Stimulated activated CD4-positive, alpha-beta T cell treated with anti-CD3 and anti-CD28 coated beads, Interleukin-2, amount 100 ng/mL, for 4 hours (primary cell): ENCODE measurements around the gene DBH.

ENCODE experiments used
- DNase-seq: peaks from one replicate; pipeline ENCODE4 v3.0.0-alpha.2; 2020; ENCODE audit warnings: low read depth

DBH gene

DNA sequence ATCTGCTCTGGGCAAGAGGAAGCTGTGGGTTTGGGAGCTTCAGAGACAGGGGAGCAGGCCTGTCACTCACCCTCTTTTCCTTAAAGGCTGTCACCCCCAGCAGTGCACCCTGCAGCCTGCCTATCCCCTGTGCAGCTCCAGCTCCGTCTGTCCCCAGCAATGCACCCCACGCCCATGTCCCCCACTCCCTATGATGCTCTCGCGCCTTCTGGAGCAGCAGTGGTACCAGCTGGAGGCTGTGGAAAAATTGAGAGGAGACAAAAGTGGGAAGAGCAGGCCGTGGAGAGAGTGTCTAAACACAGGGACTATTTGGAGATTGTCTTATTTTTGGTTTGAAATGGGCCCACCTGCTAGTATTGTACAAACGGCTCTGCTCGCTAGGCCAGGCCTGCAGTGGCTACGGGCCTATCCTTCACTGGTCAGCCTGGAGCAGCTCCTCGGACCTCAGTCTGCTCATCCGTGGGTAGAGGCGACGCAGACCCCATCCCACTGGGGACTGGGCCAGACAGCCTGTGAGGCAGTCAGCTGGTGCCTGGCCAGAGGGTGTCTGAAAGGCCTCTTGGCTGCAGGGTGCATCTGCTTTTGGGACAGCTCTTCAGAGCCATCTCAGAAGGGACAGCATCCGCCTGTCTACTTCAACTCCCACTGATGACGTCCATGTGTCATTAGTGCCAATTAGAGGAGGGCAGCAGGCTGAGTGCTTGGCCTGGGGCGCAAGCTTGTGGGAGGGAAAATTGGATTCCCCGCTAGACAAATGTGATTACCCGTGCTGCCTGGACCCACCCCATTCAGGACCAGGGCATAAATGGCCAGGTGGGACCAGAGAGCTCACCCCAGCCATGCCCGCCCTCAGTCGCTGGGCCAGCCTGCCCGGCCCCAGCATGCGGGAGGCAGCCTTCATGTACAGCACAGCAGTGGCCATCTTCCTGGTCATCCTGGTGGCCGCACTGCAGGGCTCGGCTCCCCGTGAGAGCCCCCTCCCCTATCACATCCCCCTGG, at the start of gene DBH:
DBH (plus strand) TSS at position 831 of the 999 bp plus-strand sequence; CDS start at position 840, 9 bp downstream.
- no peak for DNase-seq

DNA sequence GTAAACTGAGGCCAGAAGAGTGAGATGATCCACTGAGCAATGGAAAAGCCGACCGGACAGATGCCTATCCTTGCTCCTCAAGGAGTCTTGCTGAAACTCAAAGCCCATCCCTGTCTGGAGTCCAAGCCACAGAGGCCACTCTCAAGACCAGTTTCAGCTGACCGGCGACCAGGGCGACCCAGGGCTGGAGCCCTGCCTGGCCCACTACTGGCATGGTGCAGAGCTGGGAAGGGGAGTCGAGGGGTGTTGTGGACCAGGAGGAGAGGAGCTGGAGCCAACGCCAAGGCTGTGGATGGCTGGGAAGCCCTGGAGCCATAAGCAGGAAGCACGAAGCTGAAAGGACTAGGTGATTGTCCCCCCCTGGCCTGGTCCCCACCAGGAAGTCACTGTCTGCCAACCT, 49.1 kb upstream of the DBH start:
- no peak for DNase-seq

DNA sequence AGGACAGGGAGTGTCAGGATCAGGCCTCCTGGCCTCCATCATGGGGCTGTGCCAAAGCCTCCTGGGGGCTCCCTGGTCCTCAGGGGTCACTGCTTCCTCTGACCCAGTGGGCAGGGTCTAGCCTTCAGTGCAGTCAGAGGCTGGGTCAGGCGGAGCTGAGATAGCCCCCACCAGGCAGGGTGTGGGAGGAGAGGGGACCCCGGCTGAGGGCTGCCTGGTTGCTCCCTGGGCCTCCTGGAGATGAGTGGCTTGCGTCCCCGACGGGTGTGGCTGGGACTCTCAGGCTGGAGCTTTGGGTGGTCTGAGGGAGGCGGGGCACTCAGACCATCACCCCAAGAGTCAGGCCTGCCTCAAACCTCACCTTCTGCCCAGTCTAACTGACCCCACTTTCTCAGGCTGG, 48.7 kb upstream of the DBH start:
- no peak for DNase-seq

DNA sequence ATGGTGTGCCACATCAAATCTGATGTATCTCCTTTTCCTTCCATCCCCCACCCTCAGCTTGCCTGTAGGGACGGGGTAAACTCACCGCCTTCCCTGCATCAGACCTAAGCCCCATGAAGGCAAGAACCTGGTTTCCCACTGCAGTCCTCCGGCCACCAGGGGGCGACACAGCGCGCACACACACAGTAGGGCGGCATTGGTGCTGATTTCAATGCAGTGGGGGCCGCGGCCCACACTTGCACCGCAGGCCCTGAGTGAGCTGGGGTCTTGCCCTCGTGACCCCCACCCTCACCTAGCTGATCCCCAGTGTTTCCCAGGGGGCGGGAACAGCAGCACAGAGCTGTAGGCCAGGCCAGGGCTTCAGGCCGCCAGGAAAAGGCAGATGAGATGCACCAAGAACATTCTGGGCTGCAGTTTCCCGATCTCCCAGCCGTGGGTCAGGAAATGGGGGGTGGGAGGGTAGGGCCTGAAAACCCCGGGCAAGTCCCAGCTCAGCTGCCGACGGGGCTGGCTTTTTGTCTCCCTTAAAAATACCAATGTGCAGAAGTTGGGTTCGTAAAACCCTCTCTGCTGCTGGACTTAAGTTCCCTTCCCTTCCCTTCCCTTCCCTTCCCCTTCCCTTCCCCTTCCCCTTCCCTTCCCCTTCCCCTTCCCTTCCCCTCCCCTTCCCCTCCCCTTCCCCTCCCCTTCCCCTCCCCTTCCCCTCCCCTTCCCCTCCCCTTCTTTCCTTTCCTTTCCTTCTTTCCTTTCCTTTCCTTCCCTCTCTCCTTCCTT, 46.5 kb upstream of the DBH start:
- no peak for DNase-seq

DNA sequence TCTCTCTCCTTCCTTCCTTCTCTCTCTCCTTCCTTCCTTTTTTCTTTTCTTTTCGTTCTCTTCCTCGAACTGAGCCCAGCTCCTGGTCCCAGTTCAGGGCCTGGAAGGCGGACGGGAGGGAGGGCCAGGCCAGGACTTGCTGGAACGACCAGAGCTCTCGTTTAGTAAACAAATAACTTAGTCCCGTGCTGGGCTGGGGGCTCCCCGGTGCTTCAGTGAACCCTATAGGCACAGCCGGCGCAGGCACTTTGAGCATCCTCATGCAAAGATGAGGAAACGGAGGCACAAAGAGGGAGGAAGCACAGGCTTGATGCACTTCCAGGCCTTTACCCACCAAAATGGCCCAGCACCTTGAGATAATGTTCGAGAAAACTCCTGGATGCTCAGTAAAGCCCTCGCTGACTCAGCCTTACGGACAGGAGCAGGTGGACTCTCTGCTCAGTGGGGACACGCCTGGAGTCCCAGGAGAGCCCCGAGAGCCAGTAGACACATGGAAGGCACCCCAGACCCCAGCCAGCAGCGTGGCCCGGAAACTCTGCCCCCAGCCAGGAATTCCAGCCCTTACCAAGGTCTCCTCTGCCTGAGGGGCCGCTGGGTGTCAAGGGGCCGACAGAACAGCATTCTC, 45.8 kb upstream of the DBH start:
- no peak for DNase-seq

DNA sequence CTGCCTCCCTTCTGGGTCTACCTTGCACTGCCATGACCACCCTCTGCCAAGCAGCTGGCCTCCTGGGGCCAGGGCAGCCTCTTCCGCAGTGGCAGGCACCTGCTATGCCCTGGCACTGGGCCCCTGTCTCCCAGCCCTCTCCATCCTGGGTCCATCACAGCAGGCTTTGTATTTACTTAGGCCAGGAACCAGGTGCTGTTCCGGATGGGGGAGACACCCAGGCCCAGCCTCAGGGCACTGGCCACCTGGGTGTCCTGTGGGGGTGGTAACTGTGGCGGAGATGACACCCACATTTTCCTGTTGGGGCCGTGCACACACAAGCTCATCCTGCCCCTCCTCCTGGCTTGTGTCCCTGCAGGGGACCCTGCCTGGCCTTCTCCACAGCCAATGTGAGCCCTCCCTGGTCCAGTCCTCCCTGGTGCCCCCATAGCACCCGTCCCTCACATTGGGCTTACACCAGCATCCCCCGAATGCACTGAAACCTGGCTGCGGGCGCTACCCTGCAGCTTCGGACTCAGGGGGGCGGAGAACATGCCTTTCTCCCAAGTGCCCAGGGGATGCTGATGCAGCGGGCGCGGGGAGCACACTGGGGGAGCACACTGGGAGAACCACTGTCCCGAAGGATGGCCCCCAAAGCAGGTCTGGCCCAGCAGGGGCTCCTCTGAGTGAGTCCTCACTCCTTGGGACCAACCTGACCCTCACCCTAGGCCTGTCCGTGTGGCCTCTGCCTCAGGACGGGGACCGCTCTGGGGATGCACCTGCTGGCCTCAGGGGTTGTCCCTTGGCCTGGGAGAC, 44.9 kb upstream of the DBH start:
- no peak for DNase-seq

DNA sequence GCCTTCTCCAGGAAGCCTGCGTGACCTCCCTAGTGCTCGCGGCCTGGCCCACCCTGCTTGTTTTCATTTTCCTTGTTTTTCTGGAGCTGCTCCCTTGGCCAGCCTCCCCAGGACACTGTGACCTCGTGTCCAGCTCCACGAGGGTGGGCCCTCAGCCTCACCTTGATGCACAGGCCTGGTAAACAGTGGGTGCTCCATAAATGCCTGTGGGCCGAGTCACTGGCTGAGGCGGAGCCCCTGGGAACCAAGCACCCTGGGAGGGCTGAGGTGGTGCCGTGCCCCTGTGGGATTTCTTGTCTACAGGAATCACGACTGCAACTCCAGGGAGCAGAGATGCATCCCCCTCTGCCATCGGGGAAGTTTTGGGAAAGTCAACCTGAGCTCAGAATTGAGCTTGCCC, 44.2 kb upstream of the DBH start:
- no peak for DNase-seq

DNA sequence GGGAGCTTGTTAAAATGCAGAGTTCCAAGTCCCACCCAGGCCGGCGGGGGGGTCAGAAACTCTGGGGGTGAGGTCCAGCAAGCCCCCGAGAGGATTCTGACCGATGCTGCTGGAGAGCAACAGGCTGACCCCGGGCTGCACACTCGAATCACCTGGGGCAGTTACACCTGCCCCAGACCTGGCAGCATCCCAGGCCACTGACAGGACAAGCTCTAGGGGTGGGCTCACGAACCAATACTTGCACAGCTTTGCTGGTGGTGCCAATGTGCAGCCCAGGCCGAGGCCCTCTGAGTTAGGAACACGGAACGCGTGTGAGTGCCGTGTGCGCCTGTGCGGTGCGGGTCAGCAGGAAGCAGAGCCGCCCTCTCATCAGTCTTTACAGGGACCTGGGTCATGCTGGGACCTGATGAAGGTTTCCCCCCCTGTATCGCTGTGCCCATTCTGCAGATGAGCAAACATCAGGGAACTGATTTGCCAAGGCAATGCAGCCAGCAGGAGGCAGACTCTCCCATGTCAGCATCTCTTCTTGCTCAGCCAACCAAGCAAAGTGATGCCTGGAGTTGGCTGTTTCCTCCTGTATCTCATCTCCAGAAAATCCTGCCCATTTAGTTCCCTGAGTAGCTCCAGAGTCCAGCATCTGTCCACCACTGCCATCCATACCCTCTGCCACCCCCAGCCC, 43.3 kb upstream of the DBH start:
- DNase-seq: no peak

DNA sequence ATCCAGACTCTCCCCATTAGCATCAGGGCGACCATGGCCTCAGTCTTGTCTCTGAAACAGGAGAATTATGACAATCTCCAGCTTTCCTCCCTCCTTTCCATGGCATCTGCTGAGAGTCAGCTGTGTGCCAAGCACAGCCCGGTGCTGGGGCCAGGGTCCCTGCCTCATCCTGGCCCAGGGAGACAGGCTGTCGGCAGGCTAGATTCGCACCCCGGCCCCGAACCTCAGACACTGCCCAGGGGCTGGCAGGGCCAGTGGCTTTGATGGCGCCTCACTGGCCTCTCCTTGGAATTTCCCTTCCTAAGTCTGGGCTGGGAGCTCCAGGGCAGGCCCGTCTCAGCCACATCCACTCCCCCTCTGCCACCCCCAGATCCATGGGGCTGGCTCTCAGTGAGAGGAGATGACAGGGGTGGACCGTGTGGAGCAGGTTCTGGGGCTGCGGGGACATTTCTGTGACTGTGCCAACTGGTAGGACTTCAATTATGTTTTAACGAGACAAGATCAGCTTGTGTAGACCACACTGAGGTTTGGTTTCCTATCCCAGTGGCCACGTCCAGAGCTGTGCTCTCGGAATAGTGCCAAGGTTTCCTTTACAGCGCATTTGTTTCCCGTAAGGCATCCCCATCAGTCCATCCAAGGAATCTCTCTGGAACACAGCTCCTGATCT, 42.4 kb upstream of the DBH start:
- no peak for DNase-seq

DNA sequence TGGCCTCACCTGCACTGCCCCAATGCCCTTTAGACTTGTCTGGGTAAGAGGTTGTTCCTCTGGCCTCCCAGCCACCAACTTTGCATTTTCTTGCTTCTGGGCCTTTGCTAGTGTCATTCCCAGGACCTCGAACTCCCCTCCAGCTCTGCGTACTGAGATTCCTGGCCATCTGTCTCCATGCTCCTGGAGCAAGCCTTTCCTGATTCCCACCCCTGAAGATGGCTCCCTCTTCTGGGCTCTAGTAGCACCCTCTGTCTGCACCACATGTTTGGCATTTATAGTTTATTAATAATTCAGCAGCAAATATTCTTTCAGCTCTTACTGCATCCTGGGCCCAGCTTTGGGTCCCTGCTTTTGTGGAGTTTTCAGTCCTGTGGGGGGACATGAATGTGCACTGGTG, 41.9 kb upstream of the DBH start:
- no peak for DNase-seq

DNA sequence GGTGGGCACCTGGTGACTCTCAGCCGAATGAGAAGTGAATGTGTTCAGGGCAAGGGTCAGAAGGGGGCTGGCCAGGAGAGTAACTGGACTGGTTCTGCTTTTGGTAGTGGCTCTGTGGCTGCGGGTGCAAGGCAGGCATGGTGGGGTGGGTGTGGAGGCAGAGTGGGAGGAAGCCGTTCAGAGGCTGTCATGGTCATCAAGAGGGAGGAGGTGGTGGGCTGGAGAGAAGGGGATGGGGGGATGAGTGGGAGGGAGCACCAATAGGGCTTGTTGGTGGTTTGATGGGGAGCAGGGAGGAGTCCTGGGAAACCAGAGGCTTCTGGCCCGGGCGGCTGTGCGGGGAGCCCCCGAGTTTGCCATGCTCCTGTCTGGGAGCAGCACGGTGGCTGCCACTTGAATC, 40.3 kb upstream of the DBH start:
- no peak for DNase-seq

DNA sequence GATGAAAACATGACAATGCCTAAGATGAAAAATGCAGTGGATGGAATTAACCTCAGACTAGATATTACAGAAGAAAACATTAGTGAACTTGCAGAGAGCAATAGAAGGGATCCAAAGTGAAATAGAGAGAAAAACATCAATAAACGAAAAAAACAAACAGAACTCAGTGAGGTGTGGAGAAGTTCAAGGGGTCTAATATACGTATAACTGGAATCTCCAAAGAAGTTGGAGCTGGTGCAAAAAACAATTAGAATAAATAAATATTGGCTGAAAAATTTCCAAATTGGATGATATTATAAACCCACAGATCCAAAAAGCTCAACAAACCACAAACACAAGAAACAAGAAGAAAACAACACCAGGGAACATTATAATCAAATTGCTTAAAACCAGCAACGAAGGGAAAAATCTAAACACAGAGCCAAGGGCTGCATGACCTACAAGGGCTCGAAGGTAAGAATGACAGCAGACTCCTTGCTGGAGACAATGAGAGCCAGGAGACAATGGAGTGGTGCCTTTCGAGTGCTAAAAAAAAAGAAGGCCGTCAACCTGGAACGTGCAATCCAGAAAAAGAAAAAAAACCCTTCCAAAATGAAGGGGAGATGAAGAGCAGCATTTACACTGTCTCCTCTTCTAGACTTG, 38.7 kb upstream of the DBH start:
- no peak for DNase-seq

DNA sequence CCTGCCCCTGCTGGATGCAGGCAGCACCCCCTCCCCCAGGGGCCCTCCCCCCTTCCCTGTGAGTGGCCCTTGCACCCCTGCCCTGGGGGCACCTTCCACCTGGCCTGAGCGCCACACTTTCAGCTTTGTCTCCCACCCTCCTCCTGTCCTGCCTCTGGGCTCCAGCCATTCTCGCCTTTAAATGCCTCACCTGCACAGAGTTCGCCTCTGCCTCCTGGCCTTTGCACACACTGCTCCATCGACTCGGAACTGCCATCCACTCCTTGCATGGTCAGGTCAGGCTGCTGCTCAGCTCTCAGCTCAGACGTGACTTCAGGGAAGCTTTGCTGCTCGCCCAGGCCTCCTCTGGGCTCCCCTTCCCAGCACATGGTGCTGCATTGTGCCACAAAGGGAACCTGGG, 37.2 kb upstream of the DBH start:
- no peak for DNase-seq

DNA sequence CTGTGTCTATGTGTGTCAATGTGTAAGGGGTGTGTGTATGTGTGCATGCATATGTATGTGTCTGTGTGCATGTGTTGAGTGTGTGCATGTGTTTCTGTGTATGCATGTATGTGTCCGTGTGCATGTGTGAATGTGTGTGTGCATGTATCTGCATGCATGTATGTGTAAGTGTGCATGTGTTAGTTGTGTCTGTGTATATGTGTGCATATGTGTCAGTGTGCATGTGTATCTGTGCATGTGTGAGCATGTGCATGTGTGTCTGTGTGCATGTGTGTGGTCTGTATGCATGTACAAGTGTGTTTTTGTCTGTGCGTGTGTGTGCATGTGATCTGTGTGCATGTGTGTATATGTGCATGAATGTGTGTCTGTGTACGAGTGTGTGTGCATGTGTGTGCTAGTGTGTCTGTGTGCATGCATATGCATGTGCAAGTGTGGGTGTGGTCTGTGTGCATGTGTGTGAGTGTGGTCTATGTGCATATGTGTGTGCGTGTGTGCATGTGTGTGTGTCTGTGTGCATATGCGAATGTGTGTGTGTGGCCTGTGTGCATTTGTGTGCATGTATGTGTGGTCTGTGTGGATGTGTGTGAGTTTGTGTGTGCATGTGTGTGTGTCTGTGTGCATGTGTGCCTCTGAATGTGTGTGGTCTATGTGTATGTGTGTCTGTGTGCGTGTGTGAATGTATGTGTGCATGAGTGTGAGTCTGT, 36.5 kb upstream of the DBH start:
- DNase-seq: no peak

DNA sequence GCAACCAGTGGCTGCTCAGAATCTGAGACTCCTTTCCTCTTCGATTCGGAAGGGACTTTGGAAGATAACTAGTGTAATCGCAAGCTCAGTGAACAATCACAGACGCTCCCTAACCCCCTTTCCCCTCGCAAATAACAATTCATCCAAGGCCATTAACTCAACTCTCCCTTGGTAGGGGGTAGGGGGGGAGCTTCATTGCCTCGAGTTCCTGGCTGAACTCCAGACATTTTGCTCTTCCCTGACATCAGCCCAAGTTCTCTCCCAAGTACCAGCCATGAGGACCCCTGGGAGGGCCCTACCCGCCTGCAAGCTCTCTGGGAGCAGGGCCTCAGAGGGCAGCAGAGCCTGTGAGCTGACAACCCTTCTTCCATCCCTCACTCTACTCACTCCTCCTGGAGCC, 35.4 kb upstream of the DBH start:
- no peak for DNase-seq

DNA sequence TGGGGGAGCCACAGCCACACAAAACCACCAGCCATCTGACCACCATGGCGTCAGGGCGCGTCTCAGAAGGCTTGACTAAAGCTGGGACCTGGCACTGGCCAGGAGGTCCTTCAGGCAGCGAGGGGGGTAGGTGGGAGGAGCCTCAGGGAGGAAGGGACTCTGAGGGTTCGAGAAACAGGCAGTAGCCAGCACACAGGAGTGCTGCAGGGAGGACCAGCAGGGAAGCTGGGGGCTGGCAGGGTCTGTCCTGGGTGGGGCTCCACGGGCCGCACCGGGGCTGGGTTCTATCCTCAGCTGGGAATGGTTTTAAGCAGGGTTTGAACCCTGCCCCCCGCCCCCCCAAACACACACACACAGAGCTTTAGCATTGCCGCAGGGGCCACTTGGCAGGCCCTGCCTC, 34.4 kb upstream of the DBH start:
- no peak for DNase-seq

DNA sequence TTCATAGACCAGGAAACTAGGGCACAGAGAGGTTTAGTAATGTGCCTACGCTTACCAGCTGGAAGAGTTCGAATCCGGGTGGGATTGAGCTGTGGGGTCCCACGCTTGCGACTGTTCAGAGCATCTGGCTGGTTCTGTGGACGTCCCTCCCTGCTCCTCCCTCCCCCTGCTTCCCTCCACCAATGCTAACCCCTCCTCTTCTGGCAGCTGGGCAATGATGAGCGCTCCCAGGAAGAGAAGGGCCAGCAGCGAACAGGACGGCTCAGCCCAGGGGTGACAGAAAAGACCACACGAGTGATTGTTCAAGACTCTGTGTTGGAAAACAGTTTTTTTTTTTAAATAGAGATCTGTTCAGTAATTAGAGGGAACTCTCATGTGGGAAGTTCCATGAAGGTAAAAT, 33.9 kb upstream of the DBH start:
- DNase-seq: no peak

DNA sequence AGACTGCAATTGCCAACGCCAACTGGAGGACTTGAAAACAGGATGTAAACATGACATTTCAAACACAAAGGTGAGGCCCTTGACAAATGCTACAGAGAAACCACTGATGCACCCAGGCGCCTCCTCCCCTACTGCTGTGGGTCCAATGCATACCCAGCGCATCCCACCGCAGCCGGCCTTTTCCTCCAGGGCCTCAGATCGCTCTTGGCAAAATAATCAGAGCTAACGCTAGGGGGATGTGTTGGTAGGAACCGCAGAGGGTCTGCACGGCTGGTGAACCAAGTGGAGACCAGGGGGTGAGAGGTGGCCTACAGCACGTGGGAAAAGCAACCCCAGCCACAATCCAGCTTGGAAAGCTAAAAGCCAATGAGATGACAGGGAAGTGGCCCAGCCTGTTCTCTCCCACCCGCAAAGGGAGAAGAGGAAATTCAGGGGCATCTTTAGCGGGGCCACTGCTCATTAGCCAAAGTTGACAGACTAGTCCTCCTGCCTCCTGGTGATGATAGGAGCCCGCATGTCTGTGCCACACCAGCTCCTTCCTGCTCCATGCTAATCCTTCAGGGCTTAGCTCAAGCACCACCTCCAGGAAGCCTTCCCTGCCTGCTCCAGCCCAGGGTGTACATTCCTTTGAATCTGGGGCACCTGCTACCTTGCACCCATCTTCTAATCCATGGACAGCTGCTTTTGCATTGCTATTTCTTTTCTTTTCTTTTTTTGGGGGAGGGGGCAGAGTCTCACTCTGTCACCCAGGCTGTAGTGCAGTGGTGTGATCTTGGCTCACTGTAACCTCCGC, 32.8 kb upstream of the DBH start:
- DNase-seq: no peak

DNA sequence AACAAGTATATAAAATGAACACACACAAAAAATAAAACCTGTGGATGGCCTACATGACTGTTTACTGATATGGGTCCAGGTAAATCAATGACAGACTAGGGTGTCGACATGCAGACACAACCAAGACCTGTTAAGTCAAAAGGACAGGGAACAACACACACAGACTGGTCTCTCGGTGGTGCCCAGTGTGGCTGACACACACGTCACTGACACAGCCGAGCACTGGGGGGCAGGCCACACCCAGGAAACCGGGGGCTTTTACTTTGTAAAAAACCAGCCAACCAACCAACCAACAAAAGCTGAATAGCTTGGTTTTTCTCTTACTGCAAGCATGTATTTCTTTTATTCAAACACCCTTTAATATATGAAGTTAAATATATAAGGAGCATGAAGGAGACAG, 31.9 kb upstream of the DBH start:
- DNase-seq: peak; percentile 12
